ENCODE results near the gene MED27.
"Not testable (repeated sequence)": the region's sequence is repeated elsewhere in the genome, so short reads cannot be mapped to it uniquely, and the experiment has no call there.

The MED27 gene

DNA sequence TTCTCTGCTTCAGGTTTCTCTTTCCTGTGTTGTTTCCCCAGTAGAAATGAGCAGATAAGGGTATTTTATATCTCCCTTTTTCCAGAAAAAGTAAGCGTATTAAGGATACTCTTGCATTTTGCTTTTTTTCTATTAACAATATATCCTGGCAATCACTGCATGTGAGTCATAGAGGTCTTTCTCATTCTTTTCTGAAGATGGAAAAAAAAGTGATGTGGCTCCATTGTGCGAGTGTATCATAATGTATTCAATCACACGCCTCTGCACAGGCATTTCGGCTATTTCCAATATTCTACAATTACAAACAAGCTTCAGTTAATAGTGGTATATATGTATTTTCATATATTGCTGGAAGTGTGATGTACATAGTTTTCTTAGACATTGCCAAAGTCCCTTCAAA is 155.9 kb downstream of the MED27 start:
- Histone ChIP-seq H3K27ac (ENCODE audit: poor library complexity, severe bottlenecking) (no peak overlapping the region), H3K4me3 (ENCODE audit: severe bottlenecking) (no peak overlapping the region), H3K9me3 (ENCODE audit: severe bottlenecking) (no peaks in the 10 kb centered on the region), H3K4me1 (ENCODE audit: insufficient read depth, poor library complexity, severe bottlenecking) (no peaks in the 10 kb centered on the region), H3K27me3 (ENCODE audit: insufficient read depth, poor library complexity, severe bottlenecking) (no peaks in the 10 kb centered on the region), H3K36me3 (ENCODE audit: low read depth) (no peaks in the 10 kb centered on the region)
- ATAC-seq (ENCODE audit: low read depth) (no peak), DNase-seq (ENCODE audit: low spot score) (no peak)
- TF ChIP-seq, protein P1, sequence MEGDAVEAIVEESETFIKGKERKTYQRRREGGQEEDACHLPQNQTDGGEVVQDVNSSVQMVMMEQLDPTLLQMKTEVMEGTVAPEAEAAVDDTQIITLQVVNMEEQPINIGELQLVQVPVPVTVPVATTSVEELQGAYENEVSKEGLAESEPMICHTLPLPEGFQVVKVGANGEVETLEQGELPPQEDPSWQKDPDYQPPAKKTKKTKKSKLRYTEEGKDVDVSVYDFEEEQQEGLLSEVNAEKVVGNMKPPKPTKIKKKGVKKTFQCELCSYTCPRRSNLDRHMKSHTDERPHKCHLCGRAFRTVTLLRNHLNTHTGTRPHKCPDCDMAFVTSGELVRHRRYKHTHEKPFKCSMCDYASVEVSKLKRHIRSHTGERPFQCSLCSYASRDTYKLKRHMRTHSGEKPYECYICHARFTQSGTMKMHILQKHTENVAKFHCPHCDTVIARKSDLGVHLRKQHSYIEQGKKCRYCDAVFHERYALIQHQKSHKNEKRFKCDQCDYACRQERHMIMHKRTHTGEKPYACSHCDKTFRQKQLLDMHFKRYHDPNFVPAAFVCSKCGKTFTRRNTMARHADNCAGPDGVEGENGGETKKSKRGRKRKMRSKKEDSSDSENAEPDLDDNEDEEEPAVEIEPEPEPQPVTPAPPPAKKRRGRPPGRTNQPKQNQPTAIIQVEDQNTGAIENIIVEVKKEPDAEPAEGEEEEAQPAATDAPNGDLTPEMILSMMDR (IDR thresholded peaks at IDR 0.05; ENCODE audit: poor library complexity, severe bottlenecking): no peak

- H3K4me1 ChIP-seq (ENCODE audit: insufficient read depth, poor library complexity, severe bottlenecking): no peaks in the 10 kb centered on the region
- H3K4me3 ChIP-seq (ENCODE audit: severe bottlenecking): no peak overlapping the region
- no peaks in the 10 kb centered on the region for H3K27me3 ChIP-seq (ENCODE audit: insufficient read depth, poor library complexity, severe bottlenecking)
- no peaks in the 10 kb centered on the region for H3K36me3 ChIP-seq (ENCODE audit: low read depth)
- TF ChIP-seq, protein P1 (IDR thresholded peaks at IDR 0.05; ENCODE audit: poor library complexity, severe bottlenecking): no peak
- H3K9me3 ChIP-seq (ENCODE audit: severe bottlenecking): no peaks in the 10 kb centered on the region
- no peak overlapping the region for H3K27ac ChIP-seq (ENCODE audit: poor library complexity, severe bottlenecking)
- DNase-seq (ENCODE audit: low spot score) (no peak), ATAC-seq (ENCODE audit: low read depth) (no peak)
These were observed 156.5 kb downstream of the MED27 start for GRCh38 chr9:131923132-131923671.

GRCh38 chr9:131921635-131922034 is 158.0 kb downstream of the MED27 start:
- not testable (repeated sequence) for H3K36me3 ChIP-seq (ENCODE audit: low read depth); ATAC-seq (ENCODE audit: low read depth); H3K4me3 ChIP-seq (ENCODE audit: severe bottlenecking); DNase-seq (ENCODE audit: low spot score); H3K27ac ChIP-seq (ENCODE audit: poor library complexity, severe bottlenecking); H3K9me3 ChIP-seq (ENCODE audit: severe bottlenecking); H3K4me1 ChIP-seq (ENCODE audit: insufficient read depth, poor library complexity, severe bottlenecking); H3K27me3 ChIP-seq (ENCODE audit: insufficient read depth, poor library complexity, severe bottlenecking)

- ATAC-seq (ENCODE audit: low read depth): no peak
- H3K4me3 ChIP-seq (ENCODE audit: severe bottlenecking): no peak overlapping the region
- no peaks in the 10 kb centered on the region for H3K27me3 ChIP-seq (ENCODE audit: insufficient read depth, poor library complexity, severe bottlenecking)
- H3K27ac ChIP-seq (ENCODE audit: poor library complexity, severe bottlenecking): no peak overlapping the region
- peaks cover 6% of the 10 kb centered on the region for H3K4me1 ChIP-seq (ENCODE audit: insufficient read depth, poor library complexity, severe bottlenecking)
- TF ChIP-seq, protein P1 (IDR thresholded peaks at IDR 0.05; ENCODE audit: poor library complexity, severe bottlenecking): no peak
- H3K9me3 ChIP-seq (ENCODE audit: severe bottlenecking): no peaks in the 10 kb centered on the region
- DNase-seq (ENCODE audit: low spot score): no peak
- H3K36me3 ChIP-seq (ENCODE audit: low read depth): no peaks in the 10 kb centered on the region
These were observed 160.5 kb downstream of the MED27 start for GRCh38 chr9:131919216-131919615.

- Histone ChIP-seq H3K4me3 (ENCODE audit: severe bottlenecking) (no peak overlapping the region), H3K9me3 (ENCODE audit: severe bottlenecking) (no peaks in the 10 kb centered on the region), H3K4me1 (ENCODE audit: insufficient read depth, poor library complexity, severe bottlenecking) (peaks cover 6% of the 10 kb centered on the region), H3K36me3 (ENCODE audit: low read depth) (no peaks in the 10 kb centered on the region), H3K27me3 (ENCODE audit: insufficient read depth, poor library complexity, severe bottlenecking) (no peaks in the 10 kb centered on the region), H3K27ac (ENCODE audit: poor library complexity, severe bottlenecking) (no peak overlapping the region)
- DNase-seq (ENCODE audit: low spot score) (no peak), ATAC-seq (ENCODE audit: low read depth) (no peak)
- TF ChIP-seq, protein P1 (IDR thresholded peaks at IDR 0.05; ENCODE audit: poor library complexity, severe bottlenecking): no peak
These were observed 161.2 kb downstream of the MED27 start for GRCh38 chr9:131918481-131918880.

Data from RWPE2 (cell line).